ENCODE data around the gene GPR149.

DNA sequence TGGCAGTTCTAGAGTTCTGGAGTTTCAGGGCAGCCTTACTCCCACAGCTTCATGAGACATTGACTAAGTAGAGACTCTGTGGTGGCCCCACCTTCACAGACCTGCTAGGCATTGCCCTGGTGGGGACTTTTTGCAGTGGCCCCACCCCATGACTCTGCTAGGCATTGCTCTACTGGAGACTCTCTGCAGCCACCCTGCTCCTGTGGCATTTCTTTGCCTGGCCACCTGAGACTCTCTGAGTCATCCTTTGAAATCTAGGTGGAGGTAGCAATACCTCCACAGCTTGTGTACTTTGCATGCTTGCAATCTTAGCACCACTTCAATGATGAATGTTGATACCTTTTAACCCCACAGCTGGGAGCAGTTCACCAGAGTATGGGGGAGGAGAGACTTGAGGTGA is 65.1 kb downstream of the GPR149 start:
- TF ChIP-seq, protein P1, sequence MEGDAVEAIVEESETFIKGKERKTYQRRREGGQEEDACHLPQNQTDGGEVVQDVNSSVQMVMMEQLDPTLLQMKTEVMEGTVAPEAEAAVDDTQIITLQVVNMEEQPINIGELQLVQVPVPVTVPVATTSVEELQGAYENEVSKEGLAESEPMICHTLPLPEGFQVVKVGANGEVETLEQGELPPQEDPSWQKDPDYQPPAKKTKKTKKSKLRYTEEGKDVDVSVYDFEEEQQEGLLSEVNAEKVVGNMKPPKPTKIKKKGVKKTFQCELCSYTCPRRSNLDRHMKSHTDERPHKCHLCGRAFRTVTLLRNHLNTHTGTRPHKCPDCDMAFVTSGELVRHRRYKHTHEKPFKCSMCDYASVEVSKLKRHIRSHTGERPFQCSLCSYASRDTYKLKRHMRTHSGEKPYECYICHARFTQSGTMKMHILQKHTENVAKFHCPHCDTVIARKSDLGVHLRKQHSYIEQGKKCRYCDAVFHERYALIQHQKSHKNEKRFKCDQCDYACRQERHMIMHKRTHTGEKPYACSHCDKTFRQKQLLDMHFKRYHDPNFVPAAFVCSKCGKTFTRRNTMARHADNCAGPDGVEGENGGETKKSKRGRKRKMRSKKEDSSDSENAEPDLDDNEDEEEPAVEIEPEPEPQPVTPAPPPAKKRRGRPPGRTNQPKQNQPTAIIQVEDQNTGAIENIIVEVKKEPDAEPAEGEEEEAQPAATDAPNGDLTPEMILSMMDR (IDR thresholded peaks at IDR 0.05; ENCODE audit: extremely low read depth in 1 of 2, insufficient read depth in 1 of 2, low read depth in 1 of 2, low read length in 2 of 2): no peak
- TF ChIP-seq POLR2AphosphoS5 (IDR thresholded peaks at IDR 0.05; ENCODE audit: insufficient read depth, low read depth, low read length): no peak
- TF ChIP-seq POLR2A (IDR thresholded peaks at IDR 0.05; ENCODE audit: low read depth, low read length): no peak
- no peak for TF ChIP-seq FOS (IDR thresholded peaks at IDR 0.05; ENCODE audit: borderline replicate concordance, insufficient read depth, low read length)
- no peak for TF ChIP-seq EZH2 (IDR thresholded peaks at IDR 0.05; ENCODE audit: borderline replicate concordance, low read depth, low read length, severe bottlenecking)
- TF ChIP-seq MYC (IDR thresholded peaks at IDR 0.05; ENCODE audit: low read depth, low read length): no peak
- TF ChIP-seq JUN (IDR thresholded peaks at IDR 0.05; ENCODE audit: borderline replicate concordance, insufficient read depth, insufficient read length, low read depth): no peak
- TF ChIP-seq, protein P2, sequence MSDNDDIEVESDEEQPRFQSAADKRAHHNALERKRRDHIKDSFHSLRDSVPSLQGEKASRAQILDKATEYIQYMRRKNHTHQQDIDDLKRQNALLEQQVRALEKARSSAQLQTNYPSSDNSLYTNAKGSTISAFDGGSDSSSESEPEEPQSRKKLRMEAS (IDR thresholded peaks at IDR 0.05; ENCODE audit: insufficient read depth, insufficient read length): no peak
- TF ChIP-seq GATA2 (IDR thresholded peaks at IDR 0.05; ENCODE audit: insufficient read depth, insufficient read length, low read depth, low read length): no peak
